Activated naive CD8-positive, alpha-beta T cell treated with anti-CD3 and anti-CD28 coated beads for 36 hours (primary cell): ENCODE results near the gene RIC1. TPM values are rescaled to one million over a fixed set of nuclear protein-coding genes. Genes with fewer than 3 reads are reported as not detected.
"Not testable (repeated sequence)": the region's sequence is repeated elsewhere in the genome, so short reads cannot be mapped to it uniquely, and the experiment has no call there.

ENCODE experiments used
- DNase-seq: peaks from one replicate; pipeline ENCODE4 v3.0.0; 2021
- H3K27ac Mint-ChIP-seq: one replicate; pipeline ENCODE4 v1.8.0; 2022; ENCODE audit warnings: mild to moderate bottlenecking, moderate library complexity, mixed read lengths
- H3K27me3 Mint-ChIP-seq: one replicate; pipeline ENCODE4 v1.8.0; 2022; ENCODE audit warnings: mild to moderate bottlenecking, mixed read lengths
- H3K36me3 Mint-ChIP-seq: one replicate; pipeline ENCODE4 v1.8.0; 2021; ENCODE audit warnings: mild to moderate bottlenecking, mixed read lengths
- H3K4me1 Mint-ChIP-seq: one replicate; pipeline ENCODE4 v1.8.0; 2021; ENCODE audit warnings: mixed read lengths
- H3K4me3 Mint-ChIP-seq: one replicate; pipeline ENCODE4 v1.8.0; 2022; ENCODE audit warnings: mild to moderate bottlenecking, moderate library complexity, mixed read lengths
- H3K9me3 Mint-ChIP-seq: one replicate; pipeline ENCODE4 v1.8.0; 2022; ENCODE audit warnings: mixed read lengths
- total RNA-seq, 2 experiments: library from RNA; stranded (reverse); gene quantifications; one replicate each; pipeline ENCODE4 v1.2.3, GENCODE V29; 2021

Gene RIC1
- total RNA-seq, 2 experiments from 2014 or later = 15.2 TPM

DNA sequence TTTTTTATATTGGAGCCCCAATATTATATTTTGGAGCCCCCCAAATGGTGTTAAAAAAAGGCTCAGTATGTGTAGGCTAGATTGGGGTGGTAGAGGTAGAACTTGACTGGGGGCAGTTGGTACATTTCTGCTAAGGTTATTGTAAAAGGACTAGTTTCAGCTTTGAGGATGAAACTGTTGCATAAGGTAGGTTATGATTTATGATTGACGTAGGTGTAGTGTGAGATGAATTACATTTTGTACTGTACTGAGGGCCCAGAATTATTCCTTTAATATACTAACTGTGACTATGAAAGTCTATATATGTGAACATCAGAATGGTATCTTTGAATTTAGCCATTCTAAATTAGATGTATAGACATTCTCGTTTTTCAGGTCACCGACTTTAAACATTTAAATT, 3.6 kb downstream of the RIC1 start:
- Mint-ChIP-seq H3K36me3 (peaks cover 28% of the 10 kb centered on the region), H3K4me3 (no peak overlapping the region), H3K9me3 (peaks cover 13% of the 10 kb centered on the region), H3K4me1 (peaks cover 37% of the 10 kb centered on the region), H3K27me3 (no peaks in the 10 kb centered on the region), H3K27ac (no peak overlapping the region)
- no peak for DNase-seq

DNA sequence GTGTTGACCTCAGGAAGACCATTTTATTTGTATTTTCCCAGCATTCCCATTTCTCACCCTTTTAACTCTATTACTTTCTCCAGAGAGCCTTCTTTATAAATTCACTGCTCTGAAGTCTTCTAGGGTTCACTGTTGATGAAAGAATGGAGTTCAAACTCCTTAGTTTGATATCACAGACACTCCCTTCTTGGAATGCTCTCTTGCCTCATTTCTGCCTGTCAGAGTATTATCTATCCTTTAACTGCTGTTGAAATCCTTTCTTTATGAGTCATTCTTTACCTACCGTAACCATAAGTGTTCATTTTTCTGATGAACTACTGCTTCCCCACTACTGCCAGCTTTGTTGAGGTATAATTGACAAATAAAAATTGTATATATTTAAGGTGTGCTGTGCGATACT, 4.3 kb downstream of the RIC1 start:
- Mint-ChIP-seq H3K4me1 (peaks cover 37% of the 10 kb centered on the region), H3K9me3 (peaks cover 19% of the 10 kb centered on the region), H3K4me3 (no peak overlapping the region), H3K27ac (no peak overlapping the region), H3K27me3 (no peaks in the 10 kb centered on the region), H3K36me3 (peaks cover 35% of the 10 kb centered on the region)
- DNase-seq = no peak

DNA sequence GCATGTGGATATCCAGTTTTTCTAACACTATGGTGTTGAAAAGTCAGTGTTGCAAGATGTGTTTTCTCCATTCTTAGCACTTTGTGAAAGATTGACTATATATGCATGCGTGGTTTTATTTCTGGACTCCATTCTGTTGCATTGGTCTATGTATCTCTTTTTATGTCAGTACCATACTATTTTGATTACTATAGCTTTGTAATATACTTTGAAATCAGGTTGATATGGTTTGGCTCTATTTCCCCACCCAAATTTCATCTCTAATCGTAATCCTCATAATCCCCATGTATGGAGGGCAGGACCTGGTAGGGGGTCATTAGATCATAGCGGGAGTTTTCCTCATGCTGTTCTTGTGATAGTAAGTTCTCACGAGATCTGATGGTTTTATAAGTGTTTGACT, 6.5 kb downstream of the RIC1 start:
- Mint-ChIP-seq H3K4me3 (no peak overlapping the region), H3K36me3 (peaks cover 52% of the 10 kb centered on the region), H3K4me1 (peaks cover 34% of the 10 kb centered on the region), H3K9me3 (peaks cover 40% of the 10 kb centered on the region), H3K27ac (no peak overlapping the region), H3K27me3 (no peaks in the 10 kb centered on the region)
- no peak for DNase-seq

GRCh38 chr9:5639816-5640215, 10.9 kb downstream of the RIC1 start:
- no peak overlapping the region for H3K27ac Mint-ChIP-seq
- H3K9me3 Mint-ChIP-seq = peaks cover 48% of the 10 kb centered on the region
- H3K4me3 Mint-ChIP-seq = no peak overlapping the region
- no peak for DNase-seq
- H3K4me1 Mint-ChIP-seq = peaks cover 8% of the 10 kb centered on the region
- H3K36me3 Mint-ChIP-seq = peaks cover 65% of the 10 kb centered on the region
- H3K27me3 Mint-ChIP-seq = no peaks in the 10 kb centered on the region

DNA sequence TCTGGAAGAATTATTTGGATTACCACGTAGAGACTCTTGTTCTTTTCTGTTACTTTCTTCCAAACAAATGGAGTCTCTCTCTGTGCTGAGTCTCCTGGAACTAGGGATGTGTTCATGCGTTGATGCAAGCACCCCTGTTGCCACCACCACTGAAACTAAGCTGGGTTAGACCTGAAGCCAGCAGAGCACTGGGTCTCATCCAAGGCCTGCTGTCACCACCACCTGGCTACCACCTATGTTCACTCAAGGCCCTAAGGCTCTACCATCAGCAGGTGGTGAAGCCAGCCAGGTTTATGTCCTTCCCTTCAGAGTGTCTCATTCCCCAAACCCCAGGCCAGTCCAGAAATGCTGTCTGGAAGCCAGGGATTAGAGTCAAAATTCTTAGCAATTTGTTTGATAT, 13.3 kb downstream of the RIC1 start:
- Mint-ChIP-seq H3K4me3 (no peak overlapping the region), H3K9me3 (peaks cover 49% of the 10 kb centered on the region), H3K27me3 (no peaks in the 10 kb centered on the region), H3K27ac (no peak overlapping the region), H3K4me1 (peaks cover 21% of the 10 kb centered on the region), H3K36me3 (peaks cover 64% of the 10 kb centered on the region)
- no peak for DNase-seq

DNA sequence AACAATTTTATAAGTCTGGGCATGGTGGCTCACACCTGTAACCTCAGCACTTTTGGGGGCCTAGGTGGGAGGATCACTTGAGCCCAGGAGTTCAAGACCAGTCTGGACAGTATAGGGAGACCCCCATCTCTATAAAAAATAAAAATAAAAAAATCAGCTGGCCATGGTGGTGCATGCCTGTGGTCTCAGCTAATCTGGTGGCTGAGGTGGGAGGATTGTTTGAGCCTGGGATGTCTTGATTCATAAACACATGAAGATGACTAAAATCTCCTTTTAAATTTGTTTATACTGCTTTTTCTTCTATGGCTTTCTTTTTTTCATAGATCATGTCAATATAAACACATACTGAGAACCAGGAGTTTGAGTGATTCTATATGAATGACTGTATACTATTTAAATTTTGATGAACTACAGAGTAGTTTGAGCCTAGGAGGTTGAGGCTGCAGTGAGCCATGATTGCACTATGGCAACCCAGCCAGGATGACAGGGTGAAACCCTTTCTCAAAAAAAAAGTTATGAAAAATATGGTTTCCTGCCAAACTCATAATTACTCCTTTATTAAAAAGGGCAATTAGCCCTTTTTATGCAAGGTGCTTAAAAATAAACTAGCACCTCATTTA, 14.2 kb downstream of the RIC1 start:
- H3K4me1 Mint-ChIP-seq = peaks cover 21% of the 10 kb centered on the region

DNA sequence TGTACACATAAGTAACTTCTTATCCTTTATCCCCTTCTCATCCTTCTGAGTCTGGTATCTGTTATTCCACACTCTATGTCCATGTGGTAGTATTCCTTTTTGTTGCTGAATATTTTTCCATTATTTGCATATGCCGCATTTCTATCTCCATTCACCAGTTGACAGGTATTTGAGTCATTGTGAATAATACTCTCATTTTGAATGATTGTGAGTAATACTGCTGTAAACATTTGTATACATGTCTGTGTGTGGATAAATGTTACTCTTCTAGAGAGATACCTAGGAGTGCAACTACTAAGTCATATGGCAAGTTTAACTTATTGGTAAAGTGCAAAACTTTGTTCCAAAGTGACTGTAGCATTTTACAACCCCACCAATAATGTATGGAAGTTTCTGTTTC, 15.6 kb downstream of the RIC1 start:
- H3K36me3 Mint-ChIP-seq = peaks cover 62% of the 10 kb centered on the region
- DNase-seq = no peak
- no peak overlapping the region for H3K4me3 Mint-ChIP-seq
- no peaks in the 10 kb centered on the region for H3K27me3 Mint-ChIP-seq
- no peak overlapping the region for H3K27ac Mint-ChIP-seq
- peaks cover 45% of the 10 kb centered on the region for H3K9me3 Mint-ChIP-seq
- peaks cover 21% of the 10 kb centered on the region for H3K4me1 Mint-ChIP-seq

More for the DNA sequence above, 14.2 kb downstream of the RIC1 start:
- peaks cover 64% of the 10 kb centered on the region for H3K36me3 Mint-ChIP-seq
- no peak for DNase-seq
- H3K4me3 Mint-ChIP-seq = no peak overlapping the region
- H3K9me3 Mint-ChIP-seq = peaks cover 47% of the 10 kb centered on the region
- H3K27ac Mint-ChIP-seq = no peak overlapping the region
- no peaks in the 10 kb centered on the region for H3K27me3 Mint-ChIP-seq

- Mint-ChIP-seq H3K4me1 (peaks cover 23% of the 10 kb centered on the region), H3K9me3 (peaks cover 45% of the 10 kb centered on the region), H3K27me3 (no peaks in the 10 kb centered on the region), H3K36me3 (peaks cover 56% of the 10 kb centered on the region), H3K4me3 (no peak overlapping the region), H3K27ac (no peak overlapping the region)
- DNase-seq = no peak
These were observed 17.2 kb downstream of the RIC1 start for GRCh38 chr9:5646116-5646515.

DNA sequence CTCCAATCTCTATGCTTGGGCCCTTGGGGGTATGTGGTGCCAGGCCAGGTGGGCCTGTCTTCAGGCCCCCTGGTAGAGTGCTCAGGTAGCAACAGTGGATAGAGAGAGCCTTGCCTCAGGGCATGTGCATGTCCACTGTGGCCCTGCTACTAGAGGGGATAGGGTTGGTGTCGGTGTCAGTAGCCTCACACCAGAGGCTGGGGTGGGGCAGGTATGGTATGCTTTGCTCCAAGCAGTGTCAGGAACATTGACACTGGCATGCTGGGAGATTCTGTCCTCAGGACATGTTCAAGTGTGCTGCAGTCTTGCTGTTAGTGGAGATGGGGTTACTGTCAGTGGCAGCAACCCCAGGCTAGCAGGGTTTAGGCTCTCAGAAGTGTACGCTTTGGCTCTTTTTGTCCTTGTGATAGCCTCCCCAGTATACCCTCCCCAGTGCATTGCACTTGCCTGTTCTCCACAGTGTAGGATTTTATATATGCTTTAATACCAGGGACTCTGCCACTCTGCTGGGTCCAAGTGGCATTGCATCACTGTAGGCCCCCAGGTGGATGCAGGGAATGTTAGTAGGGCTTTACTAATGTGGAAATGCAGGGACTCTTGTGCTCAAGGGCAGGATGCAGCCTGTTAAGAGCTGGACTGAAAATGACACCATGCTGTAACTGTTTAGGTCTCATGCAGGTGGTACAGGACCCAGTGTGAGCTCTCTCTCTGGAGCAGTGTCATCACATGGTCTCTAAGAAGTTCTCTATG, 21.6 kb downstream of the RIC1 start:
- Mint-ChIP-seq H3K9me3 (peaks cover 59% of the 10 kb centered on the region), H3K27ac (no peak overlapping the region), H3K27me3 (no peaks in the 10 kb centered on the region), H3K36me3 (peaks cover 70% of the 10 kb centered on the region), H3K4me3 (no peak overlapping the region), H3K4me1 (peaks cover 14% of the 10 kb centered on the region)
- no peak for DNase-seq

GRCh38 chr9:5651246-5651645, 22.3 kb downstream of the RIC1 start:
- no peaks in the 10 kb centered on the region for H3K27me3 Mint-ChIP-seq
- peaks cover 56% of the 10 kb centered on the region for H3K9me3 Mint-ChIP-seq
- no peak overlapping the region for H3K4me3 Mint-ChIP-seq
- peaks cover 12% of the 10 kb centered on the region for H3K4me1 Mint-ChIP-seq
- no peak for DNase-seq
- H3K36me3 Mint-ChIP-seq = peaks cover 71% of the 10 kb centered on the region
- H3K27ac Mint-ChIP-seq = no peak overlapping the region

GRCh38 chr9:5652821-5653220, 23.9 kb downstream of the RIC1 start:
- Mint-ChIP-seq H3K4me3 (no peak overlapping the region), H3K9me3 (peaks cover 46% of the 10 kb centered on the region), H3K36me3 (peaks cover 64% of the 10 kb centered on the region), H3K4me1 (peaks cover 10% of the 10 kb centered on the region), H3K27ac (no peak overlapping the region), H3K27me3 (no peaks in the 10 kb centered on the region)
- DNase-seq = no peak

GRCh38 chr9:5662804-5663203, 33.9 kb downstream of the RIC1 start:
- not testable (repeated sequence) for H3K27ac Mint-ChIP-seq, H3K4me3 Mint-ChIP-seq, H3K27me3 Mint-ChIP-seq

GRCh38 chr9:5665059-5665458, 36.2 kb downstream of the RIC1 start:
- H3K36me3 Mint-ChIP-seq = peaks cover 82% of the 10 kb centered on the region
- H3K27ac Mint-ChIP-seq = no peak overlapping the region

More at GRCh38 chr9:5662804-5663203, 33.9 kb downstream of the RIC1 start:
- Mint-ChIP-seq H3K4me1 (peaks cover 26% of the 10 kb centered on the region), H3K36me3 (peaks cover 86% of the 10 kb centered on the region), H3K9me3 (peaks cover 42% of the 10 kb centered on the region)
- DNase-seq = not testable (repeated sequence)

DNA sequence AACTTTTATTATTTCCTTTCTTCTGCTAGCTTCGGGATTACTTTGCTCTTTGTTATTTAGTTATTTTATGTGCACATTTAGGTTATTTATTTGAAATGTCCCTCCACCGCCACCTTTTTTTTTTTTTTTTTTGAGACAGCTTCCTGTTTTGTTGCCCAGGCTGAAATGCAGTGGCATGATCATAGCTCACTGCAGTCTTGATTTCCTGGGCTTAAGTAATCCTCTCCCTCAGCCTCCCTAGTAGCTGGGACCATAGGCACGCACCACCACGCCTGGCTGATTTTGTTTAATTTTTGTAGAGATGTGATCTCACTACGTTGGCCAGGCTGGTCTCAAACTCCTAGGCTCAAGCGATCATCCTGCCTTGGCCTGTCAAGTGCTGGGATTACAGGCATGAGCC, 38.5 kb downstream of the RIC1 start:
- Mint-ChIP-seq H3K36me3 (peaks cover 59% of the 10 kb centered on the region), H3K27me3 (no peaks in the 10 kb centered on the region), H3K27ac (no peak overlapping the region), H3K9me3 (peaks cover 23% of the 10 kb centered on the region), H3K4me3 (no peak overlapping the region), H3K4me1 (peaks cover 50% of the 10 kb centered on the region)
- no peak for DNase-seq

More at GRCh38 chr9:5665059-5665458, 36.2 kb downstream of the RIC1 start:
- Mint-ChIP-seq H3K4me3 (no peak overlapping the region), H3K9me3 (peaks cover 42% of the 10 kb centered on the region), H3K4me1 (peaks cover 36% of the 10 kb centered on the region), H3K27me3 (no peaks in the 10 kb centered on the region)
- DNase-seq = no peak

DNA sequence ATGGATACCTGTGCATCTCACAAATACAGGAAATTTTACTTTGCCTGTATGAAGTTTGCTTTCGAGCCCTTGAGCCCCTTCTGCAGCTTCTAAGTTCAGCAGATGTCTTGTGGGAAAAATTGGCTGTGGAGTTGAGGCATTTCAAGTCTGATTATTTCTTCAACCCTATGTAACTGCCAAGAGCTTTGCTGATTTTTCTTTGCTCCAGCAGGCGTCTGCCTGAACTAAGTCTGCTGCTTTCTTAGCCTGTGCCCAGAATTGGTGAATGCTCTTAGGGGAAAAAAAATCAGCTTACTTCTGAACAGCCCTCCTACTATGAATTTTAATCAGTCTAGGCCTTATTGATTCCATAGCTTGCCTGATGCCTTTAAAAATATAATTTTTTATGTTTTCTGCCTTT, 41.2 kb downstream of the RIC1 start:
- Mint-ChIP-seq H3K27me3 (no peaks in the 10 kb centered on the region), H3K9me3 (peaks cover 6% of the 10 kb centered on the region), H3K27ac (no peak overlapping the region), H3K36me3 (peaks cover 40% of the 10 kb centered on the region), H3K4me1 (peaks cover 48% of the 10 kb centered on the region), H3K4me3 (no peak overlapping the region)
- DNase-seq = no peak
